H1 (cell line): ENCODE data around the gene KYNU. TPM values are rescaled to one million over a fixed set of nuclear protein-coding genes. Genes with fewer than 3 reads are reported as not detected.

Experiments
- CTCF ChIA-PET: fragments of 300-600 bp; sonication (Branson Sonifier 250); formaldehyde crosslinking; loops from one replicate; lab custom pipeline; 2021; ENCODE audit not compliant: partially characterized antibody; lab: Charles Lee
- POLR2A ChIA-PET: fragments of 300-600 bp; sonication (Branson Sonifier 250); formaldehyde crosslinking; loops from one replicate; lab custom pipeline; 2021; ENCODE audit warnings: inconsistent platforms; ENCODE audit not compliant: partially characterized antibody; lab: Charles Lee
- DNase-seq, 2 experiments: peaks; one replicate each; pipeline versions ENCODE4 v3.0.0 to v3.0.0-alpha.2; 2010 to 2022; ENCODE audit warnings: low spot score in 2 of 2, low read depth in 1 of 2, mixed read lengths in 1 of 2
- FAIRE-seq: peaks from 2 replicates; lab custom pipeline; 2011; peaks lifted over from hg19 to GRCh38; lab: Jason Lieb, UNC
- H2AFZ ChIP-seq: 2 replicates; pipeline ENCODE4 v1.8.1; 2012; ENCODE audit warnings: low read length, inconsistent platforms
- H2AK5ac ChIP-seq: 2 replicates; pipeline ENCODE4 v1.6.1; 2013; ENCODE audit warnings: low read depth, low read length
- H2BK120ac ChIP-seq: replicated peaks from 2 replicates; pipeline ENCODE3; 2013; ENCODE audit warnings: low read depth, low read length, inconsistent platforms
- H2BK12ac ChIP-seq: 2 replicates; pipeline ENCODE4 v1.6.1; 2013; ENCODE audit warnings: low read depth, low read length
- H2BK15ac ChIP-seq: 2 replicates; pipeline ENCODE4 v1.6.1; 2013; ENCODE audit warnings: low read length
- H2BK20ac ChIP-seq: 2 replicates; pipeline ENCODE4 v1.6.1; 2013; ENCODE audit warnings: low read length
- H2BK5ac ChIP-seq: 2 replicates; pipeline ENCODE4 v1.6.1; 2013; ENCODE audit warnings: low read depth, low read length
- H3K14ac ChIP-seq: 2 replicates; pipeline ENCODE4 v1.6.1; 2013; ENCODE audit warnings: inconsistent platforms; ENCODE audit not compliant: insufficient read length
- H3K18ac ChIP-seq: 2 replicates; pipeline ENCODE4 v1.6.1; 2013; ENCODE audit warnings: low read length; ENCODE audit errors: extremely low read depth
- H3K23ac ChIP-seq: 2 replicates; pipeline ENCODE4 v1.6.1; 2013; ENCODE audit warnings: inconsistent platforms; ENCODE audit not compliant: insufficient read length
- H3K23me2 ChIP-seq: 2 replicates; pipeline ENCODE4 v1.6.1; 2013; ENCODE audit warnings: low read depth, low read length
- H3K27ac ChIP-seq: 2 replicates; pipeline ENCODE4 v1.6.1; 2011; ENCODE audit warnings: low read depth, low read length, inconsistent platforms
- H3K27me3 ChIP-seq, 4 experiments: replicated peaks in 1 of 4; 1 replicate in 1 of 4; 2 replicates in 3 of 4; pipeline versions ENCODE4 v1.6.1 to v1.8.1; 2011 to 2013; ENCODE audit warnings: low read length in 3 of 4, mild to moderate bottlenecking in 3 of 4, inconsistent platforms in 2 of 4, mixed read lengths in 2 of 4, moderate library complexity in 1 of 4; ENCODE audit not compliant: control insufficient read depth in 3 of 4, insufficient read depth in 3 of 4; ENCODE audit errors: extremely low read depth in 1 of 4
- H3K36me3 ChIP-seq, 4 experiments: 2 replicates each; pipeline versions ENCODE4 v1.6.1 to v1.8.1; 2011 to 2013; ENCODE audit warnings: mild to moderate bottlenecking in 4 of 4, low read length in 3 of 4, moderate library complexity in 2 of 4, control low read depth in 1 of 4, inconsistent platforms in 1 of 4; ENCODE audit not compliant: insufficient read depth in 4 of 4, control insufficient read depth in 2 of 4
- H3K4ac ChIP-seq: replicated peaks from 2 replicates; pipeline ENCODE3; 2013; ENCODE audit warnings: low read length, low read depth, mixed read lengths, inconsistent platforms; ENCODE audit not compliant: insufficient read length
- H3K4me1 ChIP-seq, 4 experiments: replicated peaks in 1 of 4; 1 replicate in 1 of 4; 2 replicates in 3 of 4; pipeline versions ENCODE4 v1.6.1 to v1.8.1; 2011 to 2013; ENCODE audit warnings: low read length in 3 of 4, inconsistent platforms in 2 of 4, mixed read lengths in 1 of 4; ENCODE audit not compliant: insufficient read depth in 4 of 4, control insufficient read depth in 3 of 4
- H3K4me2 ChIP-seq, 2 experiments: 2 replicates each; pipeline versions ENCODE4 v1.6.1 to v1.8.1; 2011 to 2013; ENCODE audit warnings: low read depth in 2 of 2, low read length in 2 of 2, control low read depth in 1 of 2, inconsistent platforms in 1 of 2, mild to moderate bottlenecking in 1 of 2; ENCODE audit not compliant: insufficient read depth in 1 of 2
- H3K4me3 ChIP-seq, 4 experiments: fragments of 200-600, 300-600 bp in 1 of 4; sonication (generic), shearing (Covaris generic), sonication (Bioruptor Twin) in 1 of 4; 2 replicates each; pipeline versions ENCODE4 v1.5.1 to v1.8.1; 2011 to 2016; ENCODE audit warnings: low read length in 4 of 4, low read depth in 3 of 4, control low read depth in 2 of 4, inconsistent platforms in 2 of 4, mild to moderate bottlenecking in 2 of 4, mixed read lengths in 1 of 4, moderate library complexity in 1 of 4; ENCODE audit not compliant: insufficient read depth in 2 of 4; ENCODE audit errors: extremely low read depth in 1 of 4
- H3K56ac ChIP-seq: replicated peaks from 2 replicates; pipeline ENCODE3; 2013; ENCODE audit warnings: low read depth, mild to moderate bottlenecking, mixed read lengths, low read length, inconsistent platforms; ENCODE audit not compliant: insufficient read length
- H3K79me1 ChIP-seq: 2 replicates; pipeline ENCODE4 v1.6.1; 2013; ENCODE audit warnings: low read depth, low read length, control low read depth
- H3K79me2 ChIP-seq, 2 experiments: 2 replicates each; pipeline versions ENCODE4 v1.6.1 to v1.8.1; 2012 to 2013; ENCODE audit warnings: low read length in 2 of 2, mild to moderate bottlenecking in 2 of 2, inconsistent platforms in 1 of 2; ENCODE audit not compliant: insufficient read depth in 2 of 2, control insufficient read depth in 1 of 2
- H3K9ac ChIP-seq, 4 experiments: replicated peaks in 1 of 4; 1 replicate in 1 of 4; 2 replicates in 3 of 4; pipeline versions ENCODE4 v1.6.1 to v1.8.1; 2011 to 2013; ENCODE audit warnings: low read depth in 3 of 4, low read length in 3 of 4, control low read depth in 2 of 4, mild to moderate bottlenecking in 2 of 4, moderate library complexity in 2 of 4, inconsistent platforms in 1 of 4; ENCODE audit errors: extremely low read depth in 1 of 4
- H3K9me3 ChIP-seq, 2 experiments: 2 replicates each; pipeline versions ENCODE4 v1.6.1 to v1.8.1; 2012 to 2013; ENCODE audit warnings: mild to moderate bottlenecking in 2 of 2, moderate library complexity in 2 of 2, control low read depth in 1 of 2, inconsistent platforms in 1 of 2, low read depth in 1 of 2, low read length in 1 of 2, mixed read lengths in 1 of 2; ENCODE audit not compliant: insufficient read depth in 2 of 2
- H4K20me1 ChIP-seq, 2 experiments: replicated peaks in 1 of 2; 2 replicates each; pipeline versions ENCODE3 to v1.8.1; 2011 to 2013; ENCODE audit warnings: inconsistent platforms in 2 of 2, low read length in 2 of 2, mild to moderate bottlenecking in 1 of 2; ENCODE audit not compliant: insufficient read depth in 2 of 2, control insufficient read depth in 1 of 2
- H4K5ac ChIP-seq: 2 replicates; pipeline ENCODE4 v1.6.1; 2013; ENCODE audit warnings: low read length, low read depth, mixed read lengths, inconsistent platforms; ENCODE audit not compliant: insufficient read length
- H4K8ac ChIP-seq: 2 replicates; pipeline ENCODE4 v1.8.0; 2013; ENCODE audit warnings: mild to moderate bottlenecking, moderate library complexity, low read length, inconsistent platforms; ENCODE audit not compliant: insufficient read depth; ENCODE audit errors: extremely low read depth
- H4K91ac ChIP-seq: replicated peaks from 2 replicates; pipeline ENCODE3; 2013; ENCODE audit warnings: low read length, mixed read lengths, inconsistent platforms; ENCODE audit not compliant: insufficient read length
- ASH2L ChIP-seq: fragments of 200-600, 300-600 bp; sonication (generic); IDR thresholded peaks from one replicate; pipeline ENCODE4 v1.7.1; 2017; ENCODE audit warnings: low read length
- CHD2 ChIP-seq: IDR thresholded peaks from 2 replicates; pipeline ENCODE4 v1.6.1; 2012; ENCODE audit warnings: low read length, improper control_type of control experiment
- FOSL1 ChIP-seq: IDR thresholded peaks from 2 replicates; pipeline ENCODE4 v1.6.1; 2011; ENCODE audit warnings: mild to moderate bottlenecking, low read depth, low read length, moderate library complexity; ENCODE audit not compliant: insufficient read depth
- JUN ChIP-seq: IDR thresholded peaks from 2 replicates; pipeline ENCODE4 v1.6.1; 2011; ENCODE audit warnings: low read depth, mild to moderate bottlenecking, improper control_type of control experiment, low read length
- RXRA ChIP-seq: IDR thresholded peaks from 2 replicates; pipeline ENCODE4 v1.6.1; 2011; ENCODE audit warnings: low read depth, mild to moderate bottlenecking, low read length, moderate library complexity; ENCODE audit not compliant: insufficient read depth
- SAP30 ChIP-seq: fragments of 300-600 bp; sonication (generic); IDR thresholded peaks from 2 replicates; pipeline ENCODE4 v1.7.1; 2012; ENCODE audit warnings: low read length, moderate library complexity, mild to moderate bottlenecking, inconsistent platforms; ENCODE audit not compliant: insufficient read depth, insufficient replicate concordance
- SP2 ChIP-seq: IDR thresholded peaks from 2 replicates; pipeline ENCODE4 v1.6.1; 2012; ENCODE audit warnings: mild to moderate bottlenecking, low read length, inconsistent platforms
- TAF7 ChIP-seq: optimal IDR thresholded peaks from 2 replicates; pipeline ENCODE3; 2011; ENCODE audit warnings: low read depth, mild to moderate bottlenecking, inconsistent platforms, low read length, moderate library complexity, borderline replicate concordance
- TBP ChIP-seq: IDR thresholded peaks from 2 replicates; pipeline ENCODE4 v1.6.1; 2011; ENCODE audit warnings: low read depth, low read length, improper control_type of control experiment
- TEAD4 ChIP-seq: IDR thresholded peaks from 2 replicates; pipeline ENCODE4 v1.6.1; 2012; ENCODE audit warnings: low read depth, low read length, inconsistent platforms, mixed read lengths
- WGBS, 2 experiments: shearing (Covaris generic) in 1 of 2; methylation state at CpG; one replicate each; pipeline versions ENCODE4 v1.1.6 to v1.1.7; 2013 to 2015; ENCODE audit warnings: low lambda C conversion rate in 2 of 2, mixed read lengths in 2 of 2, inconsistent platforms in 1 of 2, low coverage in 1 of 2, missing lambda C conversion rate in 1 of 2; ENCODE audit not compliant: insufficient replicate concordance in 2 of 2, insufficient coverage in 1 of 2, insufficient read length in 1 of 2; ENCODE audit errors: extremely low coverage in 1 of 2, missing lambda C conversion rate in 1 of 2; 5-methylcytosine and 5-hydroxymethylcytosine counted together
- polyA plus RNA-seq, 7 experiments: library from polyadenylated mRNA; depleted of rRNA in 3 of 7; stranded (reverse) in 5 of 7; unstranded in 2 of 7; fragments of >200 nt in 5 of 7; fragments of 200-250 nt in 2 of 7; gene quantifications; 1 replicate in 5 of 7; 2 replicates in 1 of 7; 4 replicates in 1 of 7; pipeline versions ENCODE4 v1.2.1 to v1.2.3, GENCODE V29; 2011 to 2013; ENCODE audit warnings: missing spikeins in 2 of 7, mixed read lengths in 2 of 7
- total RNA-seq: library from RNA; stranded (reverse); fragmentation: NEBNext Ultra II Directional; extraction: Animal tissue kit (Norgen Biotek cat#: 25700); gene quantifications from 2 replicates; pipeline ENCODE4 v1.2.1, GENCODE V29; 2021

Gene KYNU
- total and polyA plus RNA-seq, 2 of the 8 experiments (the other 6 are each of a cell fraction or from before 2014, with no cell fraction given), result 0.09 to 0.13 TPM

DNA sequence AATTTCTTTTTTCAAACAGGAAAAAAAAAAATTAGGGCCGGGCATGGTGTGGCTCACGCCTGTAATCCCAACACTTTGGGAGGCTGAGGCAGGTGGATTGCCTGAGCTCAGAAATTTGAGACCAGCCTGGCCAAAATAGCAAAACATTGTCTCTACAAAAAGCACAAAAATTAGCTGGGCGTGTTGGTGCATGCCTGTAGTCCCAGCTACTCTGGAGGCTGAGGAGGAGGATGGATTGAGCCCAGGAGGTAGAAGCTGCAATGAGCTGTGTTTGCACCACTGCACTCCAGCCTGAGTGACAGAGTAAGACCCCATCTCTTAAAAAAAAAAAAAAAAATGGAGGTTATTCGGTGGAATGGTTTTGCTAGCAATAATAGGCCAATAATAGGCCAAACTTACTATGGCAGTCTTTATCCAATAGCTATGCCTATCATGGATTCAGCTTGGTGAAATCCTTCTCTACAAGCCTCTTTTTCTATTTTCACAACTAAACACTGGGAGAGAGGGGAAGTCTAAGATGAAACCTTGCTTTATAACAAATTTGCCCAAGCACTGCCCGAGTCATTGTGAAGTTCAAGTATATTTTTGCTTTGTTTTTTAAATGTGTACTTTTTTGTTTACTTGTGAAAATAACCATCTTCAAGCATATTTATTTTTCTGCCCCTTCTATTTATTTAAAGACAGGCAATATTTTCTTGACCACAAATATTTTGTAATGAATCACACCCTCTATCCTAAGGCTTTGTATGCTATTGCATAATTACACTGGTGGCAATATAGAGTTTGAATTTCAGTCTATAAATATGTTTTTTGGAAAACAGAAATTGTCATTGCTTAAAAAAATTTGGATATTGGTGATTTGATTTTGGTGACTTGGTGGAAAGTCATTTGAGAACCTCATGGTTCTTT is 20.0 kb upstream of the KYNU start:
- no peak overlapping the region for H3K4me2 ChIP-seq
- TF ChIP-seq TBP (no peak), TEAD4 (no peak), FOSL1 (no peak), CHD2 (no peak), ASH2L (no peak), SP2 (no peak), RXRA (no peak), SAP30 (no peak), TAF7 (no peak), JUN (no peak)

More for the DNA sequence above, 20.0 kb upstream of the KYNU start:
- no peak for DNase-seq
- ChIA-PET POLR2A (interaction anchor here (0.6 kb wide), 1 partner anchor 94 kb away, joined by 3 read pairs; no protein-coding TSS in a partner anchor), CTCF (interaction anchor here (0.7 kb wide), 1 partner anchor 295 kb away, joined by 4 read pairs; no protein-coding TSS in a partner anchor)
- Histone ChIP-seq H3K14ac (no peak overlapping the region), H3K4me1 (no peaks in the 10 kb centered on the region), H3K18ac (no peak overlapping the region; the same call in 1 of the 2 replicates), H3K79me2 (no peaks in the 10 kb centered on the region), H2AFZ (no peak overlapping the region), H3K9me3 (no peaks in the 10 kb centered on the region), H3K23ac (no peak overlapping the region), H3K9ac (no peak overlapping the region), H2BK15ac (no peak overlapping the region), H3K23me2 (no peaks in the 10 kb centered on the region), H3K4ac (no peak overlapping the region), H3K36me3 (no peaks in the 10 kb centered on the region), H4K5ac (no peak overlapping the region), H2BK120ac (no peak overlapping the region), H3K56ac (no peak overlapping the region), H3K27ac (no peak overlapping the region), H3K79me1 (no peaks in the 10 kb centered on the region), H3K4me3 (no peak overlapping the region), H3K27me3 (no peaks in the 10 kb centered on the region), H4K20me1 (no peaks in the 10 kb centered on the region), H2BK20ac (no peak overlapping the region), H4K8ac (no peak overlapping the region), H4K91ac (no peak overlapping the region), H2BK5ac (no peak overlapping the region), H2AK5ac (no peak overlapping the region), H2BK12ac (no peak overlapping the region)
- FAIRE-seq, result no peak
- WGBS, 2 experiments, result 83% methylated on average over 5 of the region's 5 CpGs; no CpG with 5 or more reads in 1 of the 2 experiments
